K562 (cell line): ENCODE results near the gene PTPRG. TPM values are rescaled to one million over a fixed set of nuclear protein-coding genes. Genes with fewer than 3 reads are reported as not detected.

Experiments
- ATAC-seq: fragments of 200-7000 bp; cut with Tn5 transposase; 3 replicates; pipeline ENCODE4 v1.9.1; 2020; ENCODE audit warnings: moderate library complexity
- BruUV-seq: library from RNA; stranded (reverse); fragments of 400-500 nt; replicated peaks from 2 replicates; lab custom pipeline; 2021; lab: Mats Ljungman, UMichigan
- CTCF ChIA-PET: fragments of 300-600 bp; formaldehyde crosslinking; extraction: SDS; loops from one replicate; lab custom pipeline; 2021; ENCODE audit warnings: low intra/inter-chr PET ratio; lab: Yijun Ruan, JAX
- POLR2A ChIA-PET: fragments of 300-600, 350-650 bp; sonication (Branson Sonifier 250); formaldehyde crosslinking; extraction: SDS; loops from one replicate; lab custom pipeline; 2021; ENCODE audit warnings: antibody characterized with exemption, inconsistent platforms; lab: Yijun Ruan, JAX
- DNase-seq, 4 experiments: peaks; one replicate each; pipeline versions ENCODE4 v3.0.0 to v3.0.0-alpha.2; 2011 to 2018; ENCODE audit warnings: low spot score in 3 of 4, mixed read lengths in 3 of 4; ENCODE audit errors: extremely low read depth in 1 of 4
- FAIRE-seq: peaks from 2 replicates; lab custom pipeline; 2011; peaks lifted over from hg19 to GRCh38; lab: Jason Lieb, UNC
- H2AFZ ChIP-seq: 2 replicates; pipeline ENCODE4 v1.6.0; 2011; ENCODE audit warnings: low read depth, low read length, control low read depth, inconsistent platforms
- H3K27ac ChIP-seq: fragments of 200-600 bp; 3 replicates; pipeline ENCODE4 v1.8.0; 2011; ENCODE audit warnings: low read depth, mild to moderate bottlenecking, control low read depth, inconsistent platforms, low read length, moderate library complexity, mixed read lengths; ENCODE audit errors: extremely low read depth
- H3K27me3 ChIP-seq, 2 experiments: fragments of 300-600 bp in 1 of 2; 2 replicates in 1 of 2; 3 replicates in 1 of 2; pipeline versions ENCODE4 v1.6.0 to v1.8.0; 2011; ENCODE audit warnings: inconsistent platforms in 2 of 2, low read length in 2 of 2, mild to moderate bottlenecking in 1 of 2, mixed read lengths in 1 of 2, moderate library complexity in 1 of 2; ENCODE audit not compliant: control insufficient read depth in 2 of 2, insufficient read depth in 2 of 2
- H3K36me3 ChIP-seq: fragments of 300-600 bp; 3 replicates; pipeline ENCODE4 v1.8.0; 2011; ENCODE audit warnings: mild to moderate bottlenecking, low read length, inconsistent platforms; ENCODE audit not compliant: control insufficient read depth, insufficient read depth
- H3K4me1 ChIP-seq, 2 experiments: fragments of 200-600 bp in 1 of 2; replicated peaks in 1 of 2; 2 replicates in 1 of 2; 3 replicates in 1 of 2; pipeline versions ENCODE4 v1.5.1 to v1.8.0; 2011; ENCODE audit warnings: inconsistent platforms in 2 of 2, low read length in 2 of 2, mild to moderate bottlenecking in 1 of 2, mixed read lengths in 1 of 2, moderate library complexity in 1 of 2; ENCODE audit not compliant: control insufficient read depth in 2 of 2, insufficient read depth in 2 of 2
- H3K4me2 ChIP-seq: 2 replicates; pipeline ENCODE4 v1.6.1; 2011; ENCODE audit warnings: low read length, control low read depth, inconsistent platforms, mixed read lengths; ENCODE audit not compliant: insufficient read depth
- H3K4me3 ChIP-seq: fragments of 200-600 bp; sonication (generic), shearing (Covaris generic); 2 replicates; pipeline ENCODE4 v1.5.1; 2016; ENCODE audit warnings: control low read depth, inconsistent platforms
- H3K79me2 ChIP-seq: fragments of 200-600 bp; 3 replicates; pipeline ENCODE4 v1.8.0; 2011; ENCODE audit warnings: low read length, inconsistent platforms; ENCODE audit not compliant: control insufficient read depth, insufficient read depth
- H3K9ac ChIP-seq, 2 experiments: 2 replicates each; pipeline versions ENCODE4 v1.6.0 to v1.6.1; 2011; ENCODE audit warnings: low read depth in 2 of 2, low read length in 2 of 2, control low read depth in 1 of 2, inconsistent platforms in 1 of 2, mild to moderate bottlenecking in 1 of 2, mixed read lengths in 1 of 2; ENCODE audit not compliant: insufficient read depth in 1 of 2
- H3K9me1 ChIP-seq: one replicate; pipeline ENCODE4 v1.6.0; 2011; ENCODE audit warnings: inconsistent platforms, mild to moderate bottlenecking, low read length, moderate library complexity; ENCODE audit not compliant: control insufficient read depth, insufficient read depth
- H3K9me3 ChIP-seq: replicated peaks from 2 replicates; pipeline ENCODE4 v1.5.1; 2011; ENCODE audit warnings: low read depth, low read length, inconsistent platforms; ENCODE audit not compliant: control insufficient read depth, insufficient read depth
- H4K20me1 ChIP-seq: replicated peaks from 2 replicates; pipeline ENCODE4 v1.6.1; 2011; ENCODE audit warnings: low read length, inconsistent platforms, mixed read lengths; ENCODE audit not compliant: control insufficient read depth, insufficient read depth
- AFF1 ChIP-seq, 2 experiments: fragments of 450-650 bp; IDR thresholded peaks; 2 replicates each; pipeline ENCODE4 v1.6.1; 2018; ENCODE audit warnings: mild to moderate bottlenecking in 2 of 2, low read depth in 1 of 2; ENCODE audit not compliant: partially characterized antibody in 2 of 2
- DACH1 ChIP-seq: fragments of 450-650 bp; IDR thresholded peaks from 2 replicates; pipeline ENCODE4 v1.6.1; 2018; ENCODE audit not compliant: partially characterized antibody
- FOXM1 ChIP-seq, 2 experiments: fragments of 450-650 bp in 1 of 2; sonication (generic) in 1 of 2; formaldehyde crosslinking in 1 of 2; IDR thresholded peaks; 2 replicates each; pipeline versions ENCODE4 v1.6.1 to v1.9.0; 2017 to 2022; ENCODE audit warnings: low read depth in 2 of 2, mild to moderate bottlenecking in 2 of 2, missing genetic modification reagents in 1 of 2, moderate library complexity in 1 of 2
- FOXP1 ChIP-seq: sonication (generic); formaldehyde crosslinking; IDR thresholded peaks from 2 replicates; pipeline ENCODE4 v1.8.0; 2022; ENCODE audit warnings: mild to moderate bottlenecking, missing genetic modification reagents
- GATA2 ChIP-seq: sonication (generic); formaldehyde crosslinking; IDR thresholded peaks from 2 replicates; pipeline ENCODE4 v1.4.0; 2020; ENCODE audit warnings: mild to moderate bottlenecking, missing genetic modification reagents
- RBM25 ChIP-seq: fragments of 200-400 bp; formaldehyde crosslinking; IDR thresholded peaks from 2 replicates; pipeline ENCODE4 v1.6.1; 2018; ENCODE audit warnings: low read length, low read depth, moderate library complexity; ENCODE audit not compliant: severe bottlenecking
- ZFPM2 ChIP-seq: fragments of 250-450 bp; sonication (Bioruptor Pico); IDR thresholded peaks from 2 replicates; pipeline ENCODE4 v1.5.1; 2022; ENCODE audit warnings: mild to moderate bottlenecking
- ZNF23 ChIP-seq: fragments of 250-450 bp; sonication (Bioruptor Pico); IDR thresholded peaks from 2 replicates; pipeline ENCODE4 v1.4.0; 2020; ENCODE audit warnings: mild to moderate bottlenecking
- ZNF354B ChIP-seq: fragments of 250-450 bp; sonication (Bioruptor Pico); IDR thresholded peaks from 2 replicates; pipeline ENCODE4 v1.4.0; 2020
- ZNF444 ChIP-seq: fragments of 250-450 bp; sonication (Bioruptor Pico); IDR thresholded peaks from 2 replicates; pipeline ENCODE4 v1.4.0; 2020; ENCODE audit warnings: mild to moderate bottlenecking, moderate library complexity
- ZNF518B ChIP-seq: fragments of 250-450 bp; sonication (Bioruptor Pico); IDR thresholded peaks from 2 replicates; pipeline ENCODE4 v1.5.0; 2021; ENCODE audit warnings: mild to moderate bottlenecking, moderate library complexity
- WGBS: fragments of 100-300 bp; shearing (Covaris generic); methylation state at CpG from one replicate; pipeline ENCODE4 v1.1.6; 2016; ENCODE audit warnings: low coverage, mixed read lengths; ENCODE audit not compliant: insufficient coverage; ENCODE audit errors: missing lambda C conversion rate; 5-methylcytosine and 5-hydroxymethylcytosine counted together
- in situ Hi-C: fragments of 300-500 bp; cut with MboI; formaldehyde crosslinking; loops from 4 replicates; pipeline ENCODE4 v1.15.0; 2018; ENCODE audit warnings: inconsistent platforms, mixed read lengths
- intact Hi-C: fragments of 100-400 bp; cut with micrococcal nuclease; formaldehyde crosslinking; loops from 2 replicates; pipeline ENCODE4 v1.14.2; 2022
- polyA plus RNA-seq, 8 experiments: library from polyadenylated mRNA; depleted of rRNA in 4 of 8; stranded (reverse) in 5 of 8; unstranded in 3 of 8; fragments of >200 nt; fragmentation: Nextera tagmentation in 2 of 8; fragmentation: Illumina TruSeq in 1 of 8; extraction: Ambion mirVana in 2 of 8; extraction: Trizol in 1 of 8; gene quantifications; 2 replicates each; pipeline versions ENCODE4 v1.2.1 to v1.2.3, GENCODE V29; 2011 to 2014; ENCODE audit warnings: inconsistent platforms in 1 of 8, missing spikeins in 1 of 8
- total RNA-seq, 7 experiments: library from RNA; depleted of rRNA in 6 of 7; stranded (reverse); fragments of >200 nt in 6 of 7; fragmentation: Illumina TruSeq in 2 of 7; extraction: Trizol in 2 of 7; gene quantifications; 2 replicates each; pipeline versions ENCODE4 v1.2.1 to v1.2.3, GENCODE V29; 2011 to 2021; ENCODE audit warnings: low replicate concordance in 1 of 7

Gene PTPRG
- total and polyA plus RNA-seq, 9 of the 15 experiments (the other 6 are each of a cell fraction or from before 2014, with no cell fraction given), result 0.16 TPM; not detected in 8

- no peaks in the 10 kb centered on the region for H4K20me1 ChIP-seq
- CTCF ChIA-PET, result no interaction called here
- H3K27ac ChIP-seq, result no peak overlapping the region
- intact Hi-C loops, result no loop called here
- H3K9me1 ChIP-seq, result no peaks in the 10 kb centered on the region
- H3K4me2 ChIP-seq, result no peak overlapping the region
- FAIRE-seq, result no peak
- no peaks in the 10 kb centered on the region for H3K4me1 ChIP-seq
- H3K9me3 ChIP-seq, result no peaks in the 10 kb centered on the region
- BruUV-seq, result no TSS peak
- H3K4me3 ChIP-seq, result no peak overlapping the region
- 0% methylated on average over 2 of the region's 2 CpGs for WGBS
- POLR2A ChIA-PET, result no interaction called here
- no peak overlapping the region for H3K9ac ChIP-seq
- no peak for DNase-seq
- H3K36me3 ChIP-seq, result no peaks in the 10 kb centered on the region
- no peak for ATAC-seq
- no peaks in the 10 kb centered on the region for H3K27me3 ChIP-seq
- in situ Hi-C loops, result no loop called here
- H3K79me2 ChIP-seq, result no peaks in the 10 kb centered on the region
- H2AFZ ChIP-seq, result no peak overlapping the region
- TF ChIP-seq FOXP1 (CRISPR knock-in tag) (no peak), DACH1 (no peak), ZNF354B (no peak), RBM25 (no peak), AFF1 (IDR thresholded peaks at IDR 0.05; ENCODE audit: low read depth in 1 of 2, partially characterized antibody in 2 of 2) (no peak), ZFPM2 (CRISPR knock-in tag) (no peak), ZNF23 (no peak), FOXM1 (IDR thresholded peaks at IDR 0.05; ENCODE audit: low read depth) (no peak), FOXM1 (CRISPR knock-in tag; IDR thresholded peaks at IDR 0.05; ENCODE audit: low read depth) (no peak), GATA2 (CRISPR knock-in tag) (no peak), ZNF444 (CRISPR knock-in tag) (no peak), ZNF518B (no peak)
Measured at GRCh38 chr3:62289922-62290321, 728.6 kb downstream of the PTPRG start.
